ENCODE data around the gene MYO9B.

MYO9B gene

DNA sequence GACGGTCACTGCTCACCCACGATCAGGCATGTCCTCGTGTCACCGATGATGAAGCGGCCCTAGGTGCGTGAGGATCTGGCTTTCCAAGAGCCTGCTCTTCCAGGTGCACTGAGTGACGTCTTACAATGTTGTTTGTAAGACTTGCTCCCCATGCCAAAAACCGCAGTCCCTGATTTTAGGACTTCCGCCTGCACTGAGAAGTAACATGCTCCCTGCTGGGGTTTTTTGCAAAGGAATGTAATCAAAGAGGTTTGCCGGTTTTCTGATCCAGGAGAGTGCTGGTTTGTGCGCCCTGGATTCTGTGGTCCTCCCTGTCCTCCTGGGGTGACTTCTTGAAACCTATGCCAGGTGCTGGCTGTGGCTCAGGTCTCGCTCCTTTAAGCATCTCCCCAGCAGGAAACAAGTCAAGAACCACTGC, 38.8 kb downstream of the MYO9B start:
- DNase-seq (ENCODE audit: low spot score) = no peak

DNA sequence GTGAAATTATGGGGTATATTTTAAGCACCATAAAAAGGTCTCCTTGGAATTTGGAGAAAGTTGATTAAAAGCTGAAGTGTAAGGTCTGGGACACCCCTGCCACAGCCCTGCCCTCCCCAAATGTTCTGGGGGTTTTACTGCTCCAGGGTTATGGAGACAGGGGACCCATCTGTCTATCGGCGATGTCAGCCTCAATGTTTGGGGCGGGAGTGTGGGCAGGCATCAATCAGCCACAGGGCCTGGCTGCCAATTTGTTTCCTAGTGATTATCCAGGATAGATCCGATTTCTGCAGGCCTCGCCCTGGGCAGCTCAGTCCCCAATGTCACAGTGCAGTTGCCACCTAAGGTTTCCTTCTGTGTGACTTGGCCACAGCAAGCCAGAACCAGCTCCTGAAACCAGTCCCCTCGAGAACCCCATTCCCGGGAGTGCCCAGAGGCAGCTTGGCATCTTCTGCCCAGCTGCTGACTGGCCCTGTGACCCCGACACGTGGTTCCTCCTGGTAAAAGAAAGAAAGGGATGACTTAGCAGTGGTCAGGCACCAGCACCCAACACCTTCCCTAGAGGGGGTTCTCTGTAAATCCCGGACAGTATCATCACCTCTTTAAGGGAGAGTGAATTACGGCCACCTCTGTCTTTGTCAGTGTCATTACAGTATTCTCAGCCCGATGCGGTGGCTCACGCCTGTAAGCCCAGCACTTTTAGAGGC, 41.6 kb downstream of the MYO9B start:
- DNase-seq (ENCODE audit: low spot score) = no peak

DNA sequence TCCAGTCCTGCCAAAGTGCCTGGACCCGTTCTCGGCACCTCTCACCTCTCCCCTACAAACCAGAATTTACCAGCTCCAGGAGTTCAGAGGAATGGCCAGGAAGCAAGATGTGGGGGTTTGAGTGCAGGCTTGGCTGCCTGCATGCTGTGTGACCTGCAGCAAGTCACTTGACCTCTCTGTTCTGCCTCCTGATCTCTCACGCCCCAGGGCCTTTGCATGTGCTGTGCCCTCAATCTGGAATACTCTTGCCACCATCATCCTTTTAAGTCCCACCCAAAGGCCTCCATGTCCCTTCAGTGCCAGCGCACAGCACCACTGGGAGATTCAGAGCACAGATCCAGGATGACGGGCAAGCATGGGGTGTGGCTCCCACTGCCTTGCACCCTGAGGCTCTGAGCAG, 43.4 kb downstream of the MYO9B start:
- no peak for DNase-seq (ENCODE audit: low spot score)

DNA sequence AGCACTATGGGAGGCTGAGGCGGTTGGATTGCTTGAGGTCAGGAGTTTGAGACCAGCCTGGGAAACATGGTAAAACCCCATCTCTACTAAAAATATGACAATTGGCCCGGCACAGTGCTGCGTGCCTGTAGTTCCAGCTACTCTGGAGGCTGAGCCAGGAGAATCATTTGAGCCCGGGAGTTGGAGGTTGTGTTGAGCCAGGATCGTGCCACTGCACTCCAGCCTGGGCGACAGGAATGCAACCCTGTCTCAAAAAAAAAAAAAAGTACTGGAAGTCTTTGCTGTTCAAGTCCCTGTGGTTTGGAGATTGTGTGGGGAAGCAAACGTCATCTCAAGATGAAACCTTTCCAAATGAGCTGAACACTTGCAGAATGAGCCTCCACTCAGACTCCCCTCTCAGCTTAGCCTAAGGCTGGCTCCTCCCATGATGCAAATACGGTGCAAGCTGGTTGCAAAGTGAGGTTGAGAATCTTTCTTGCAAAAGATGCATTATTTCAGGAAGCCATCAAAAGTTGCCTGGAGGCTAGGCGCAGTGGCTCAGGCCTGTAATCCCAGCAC, 46.2 kb downstream of the MYO9B start:
- DNase-seq (ENCODE audit: low spot score) = no peak

DNA sequence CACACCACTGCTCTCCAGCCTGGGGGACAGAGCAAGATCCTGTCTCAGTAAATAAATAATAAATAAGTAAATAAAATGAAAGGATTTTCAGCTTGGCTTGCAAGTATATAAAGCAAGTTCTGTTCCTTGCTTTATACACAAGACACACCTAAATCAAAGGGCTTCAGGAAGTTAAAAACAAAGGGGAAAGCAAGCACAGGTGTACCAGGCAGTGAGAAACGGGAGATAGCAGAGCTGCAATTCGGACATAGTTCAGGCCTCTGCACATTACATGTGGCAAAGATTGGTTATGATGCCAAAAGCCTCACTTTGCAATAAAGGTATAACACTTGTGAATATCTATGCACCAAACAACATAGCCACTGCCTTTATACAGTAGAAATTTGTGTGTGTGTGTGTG, 47.5 kb downstream of the MYO9B start:
- no peak for DNase-seq (ENCODE audit: low spot score)

DNA sequence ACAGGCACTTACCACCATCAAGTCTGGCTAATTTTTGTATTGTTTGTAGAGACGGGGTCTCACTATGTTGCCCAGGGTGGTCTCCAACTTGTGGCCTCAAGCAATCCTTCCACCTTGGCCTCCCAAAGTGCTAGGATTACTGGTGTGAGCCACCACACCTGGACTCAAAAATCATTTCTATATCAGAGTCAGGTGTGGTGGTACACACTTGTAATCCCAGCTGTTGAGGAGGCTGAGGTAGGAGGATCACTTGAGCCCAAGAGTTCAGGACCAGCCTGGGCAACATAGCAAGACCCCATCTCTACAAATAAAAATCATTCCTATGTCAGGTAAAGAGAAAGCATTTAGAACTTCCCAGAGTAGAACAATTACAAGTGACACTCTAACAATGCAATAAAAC, 48.4 kb downstream of the MYO9B start:
- no peak for DNase-seq (ENCODE audit: low spot score)

DNA sequence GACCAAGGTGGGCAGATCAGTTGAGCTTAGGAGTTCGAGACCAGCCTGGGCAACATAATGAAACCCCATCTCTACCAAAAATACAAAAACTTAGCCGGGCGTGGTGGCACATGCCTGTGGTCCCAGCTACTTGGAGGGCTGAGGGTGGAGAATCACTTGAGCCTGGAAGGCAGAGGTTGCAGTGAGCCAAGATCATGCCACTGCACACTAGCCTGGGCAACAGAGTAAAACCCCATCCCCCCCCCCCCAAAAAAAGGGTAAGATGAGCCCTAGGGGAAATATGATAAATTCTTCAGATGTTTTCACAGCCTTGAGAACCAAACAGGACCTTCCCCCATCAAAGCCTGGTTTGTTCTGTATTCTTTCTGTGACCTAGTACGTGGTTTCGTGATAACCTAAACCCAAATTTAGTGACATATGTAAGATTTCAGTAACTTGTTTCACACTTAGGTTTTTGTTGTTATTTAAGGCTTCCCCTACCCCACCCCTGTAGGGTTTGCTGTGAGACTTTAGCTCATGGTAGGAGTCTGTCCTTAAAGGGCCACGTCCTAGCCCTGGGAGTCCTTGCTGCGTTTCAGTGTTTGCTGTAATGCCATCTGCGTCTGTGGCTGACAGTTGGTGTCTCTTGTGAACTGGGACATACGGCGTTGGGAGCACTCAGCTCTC, 49.6 kb downstream of the MYO9B start:
- DNase-seq (ENCODE audit: low spot score) = no peak

DNA sequence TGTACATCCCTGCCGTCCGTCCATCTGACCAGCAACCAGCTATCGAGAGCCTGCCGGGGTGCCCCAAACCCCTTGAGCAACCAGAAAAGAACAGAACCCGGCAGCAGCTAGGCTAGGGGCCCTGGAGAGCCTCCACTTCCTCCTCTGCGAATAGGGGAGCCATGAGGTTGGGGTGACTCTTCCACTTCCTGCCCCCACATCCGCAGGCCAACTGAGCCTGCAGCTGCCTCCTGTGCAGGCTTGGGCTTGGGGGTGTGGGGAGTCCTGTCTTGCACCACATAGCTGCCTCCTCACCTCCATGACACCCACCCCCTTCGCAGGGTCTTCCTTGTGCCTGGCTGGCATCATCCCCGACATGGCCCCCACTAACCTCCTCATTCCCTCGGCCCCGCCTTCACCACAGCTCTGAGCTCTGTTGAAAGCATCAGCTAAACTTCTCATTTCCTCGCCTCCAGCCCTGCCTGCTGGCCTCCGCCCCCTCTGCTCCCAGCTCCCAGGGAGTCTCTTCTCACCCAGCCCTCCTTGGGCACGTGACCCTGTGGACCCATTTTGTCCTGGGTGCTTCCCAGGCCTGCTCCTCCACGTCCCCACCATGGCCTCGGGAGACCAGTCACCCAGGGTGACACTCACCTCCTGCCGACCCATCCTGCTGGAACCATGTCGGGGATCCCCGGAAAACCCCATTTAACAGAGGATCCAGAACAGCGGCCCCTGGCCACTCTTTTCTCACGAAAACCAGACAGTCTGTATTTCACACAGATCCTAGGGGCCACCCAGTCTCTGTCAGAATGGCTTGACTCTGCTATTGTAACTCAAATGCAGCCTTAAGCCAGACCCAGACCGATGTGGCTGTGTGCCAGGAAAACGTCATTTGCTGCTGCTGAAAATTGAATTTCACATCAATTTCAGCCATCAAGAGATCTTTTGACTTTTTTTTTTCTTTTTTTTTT, 50.4 kb downstream of the MYO9B start:
- DNase-seq (ENCODE audit: low spot score) = no peak

DNA sequence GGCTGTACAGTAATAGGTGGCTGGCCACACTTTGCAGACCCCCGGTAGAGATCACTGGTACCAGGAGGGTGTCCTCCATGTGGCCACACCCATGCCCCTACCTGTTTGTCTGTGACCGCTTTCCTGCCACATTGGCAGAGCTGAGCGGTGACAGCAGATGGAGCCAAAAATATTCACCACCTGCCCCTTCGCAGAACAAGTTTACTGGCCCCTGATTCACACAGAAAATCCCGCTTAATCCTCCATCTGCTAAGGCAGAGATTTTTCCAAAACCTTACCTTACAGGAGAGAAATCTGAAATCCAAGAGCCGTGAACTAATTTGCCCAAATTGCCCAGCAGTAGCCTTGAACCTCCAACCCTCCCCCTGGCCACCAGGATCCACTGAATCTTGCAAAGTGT, 52.1 kb downstream of the MYO9B start:
- DNase-seq (ENCODE audit: low spot score) = no peak

DNA sequence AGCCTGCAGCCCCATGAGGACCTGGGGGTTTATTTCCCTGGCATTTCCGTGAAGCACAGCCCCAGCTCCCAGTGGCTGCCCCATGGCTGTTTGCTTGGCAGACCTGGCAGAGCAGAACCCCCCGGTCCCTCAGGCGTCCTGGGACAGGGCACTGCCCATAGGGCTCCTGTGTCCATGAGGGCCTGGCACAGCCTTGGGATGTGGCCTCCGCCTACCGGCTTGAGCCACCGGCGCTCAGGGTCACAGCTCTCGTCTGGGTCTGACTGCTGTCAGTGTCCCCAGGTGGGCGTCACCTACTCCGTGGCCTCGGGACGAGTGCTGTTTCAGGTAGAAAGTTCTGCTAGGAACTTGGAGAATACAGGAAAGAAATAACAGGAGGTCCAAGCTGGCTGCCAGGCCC, 52.8 kb downstream of the MYO9B start:
- DNase-seq (ENCODE audit: low spot score) = no peak

DNA sequence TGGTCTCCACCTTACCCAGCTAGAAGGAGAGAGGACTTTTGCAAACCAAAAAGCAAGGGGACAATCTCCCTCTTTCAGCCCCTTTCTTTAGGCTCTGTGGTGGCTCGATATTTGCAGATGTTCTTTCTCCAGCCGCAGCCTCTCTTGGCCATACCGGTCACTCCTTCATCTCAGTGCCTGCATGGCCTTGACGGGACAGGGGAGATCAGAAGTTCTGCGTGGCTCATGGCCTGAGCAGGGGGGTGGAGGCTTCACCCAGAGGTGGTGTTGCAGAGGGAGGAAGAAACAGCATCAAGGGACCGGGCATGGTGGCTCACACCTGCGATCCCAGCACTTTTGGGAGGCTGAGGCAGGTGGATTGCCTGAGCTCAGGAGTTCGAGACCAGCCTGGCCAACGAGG, 53.2 kb downstream of the MYO9B start:
- DNase-seq (ENCODE audit: low spot score) = no peak

DNA sequence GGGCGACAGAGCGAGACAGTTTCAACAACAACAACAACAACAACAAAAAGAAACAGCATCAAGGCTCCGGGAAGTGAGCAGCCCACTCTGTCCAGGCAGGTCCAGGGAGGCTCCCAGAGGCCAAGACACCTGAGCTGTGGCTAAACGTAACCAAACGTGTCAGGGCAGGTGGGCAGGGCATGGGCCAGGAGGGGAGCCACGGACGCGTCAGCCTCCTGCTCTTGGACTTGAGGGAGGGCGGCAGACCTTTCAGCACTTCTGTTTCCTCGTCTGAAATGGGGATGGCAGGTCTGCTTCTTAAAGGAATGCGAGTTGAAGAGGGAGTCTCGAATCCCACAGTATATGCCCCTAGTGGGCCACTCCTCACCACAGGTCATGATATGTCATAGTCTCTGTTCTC, 53.8 kb downstream of the MYO9B start:
- DNase-seq (ENCODE audit: low spot score) = no peak

DNA sequence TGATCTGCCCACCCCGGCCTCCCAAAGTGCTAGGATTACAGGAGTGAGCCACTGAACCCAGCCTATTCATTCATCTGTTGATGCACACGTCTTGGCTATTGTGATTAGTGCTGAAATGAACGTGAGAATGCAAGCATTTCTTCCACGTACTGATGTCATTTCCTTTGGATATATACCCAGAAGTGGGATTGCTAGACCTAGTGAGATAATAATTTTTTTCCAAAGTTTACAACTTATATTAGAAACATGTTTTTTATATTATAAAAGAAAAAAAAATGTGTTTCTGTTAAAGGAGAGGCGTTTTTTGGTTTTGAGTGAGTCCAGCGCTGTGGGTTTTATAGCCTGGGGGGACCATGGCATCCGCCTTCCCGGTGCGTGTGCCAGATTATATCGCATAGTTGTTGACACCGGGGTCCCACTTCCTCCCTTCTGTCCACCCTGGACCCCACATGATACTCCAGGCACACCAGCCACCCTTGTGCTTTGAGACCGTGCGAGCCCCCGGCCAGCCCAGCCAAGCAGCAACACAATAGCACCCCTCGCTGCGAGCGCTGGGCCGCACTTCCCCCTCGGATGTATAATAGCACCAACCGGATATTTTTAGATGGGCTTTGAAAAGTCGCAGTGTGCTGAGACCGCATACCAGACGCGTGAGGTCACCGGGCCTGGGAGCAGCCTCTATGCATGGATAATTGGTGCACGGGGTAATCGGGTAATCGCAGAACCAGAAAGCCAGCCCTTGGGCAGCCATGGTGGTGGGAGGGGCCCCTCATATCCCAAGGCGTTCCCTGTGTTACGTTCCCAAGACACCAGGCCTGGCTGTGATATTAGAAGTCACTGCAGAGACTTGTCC, 59.6 kb downstream of the MYO9B start:
- DNase-seq (ENCODE audit: low spot score) = peak; percentile 98

DNA sequence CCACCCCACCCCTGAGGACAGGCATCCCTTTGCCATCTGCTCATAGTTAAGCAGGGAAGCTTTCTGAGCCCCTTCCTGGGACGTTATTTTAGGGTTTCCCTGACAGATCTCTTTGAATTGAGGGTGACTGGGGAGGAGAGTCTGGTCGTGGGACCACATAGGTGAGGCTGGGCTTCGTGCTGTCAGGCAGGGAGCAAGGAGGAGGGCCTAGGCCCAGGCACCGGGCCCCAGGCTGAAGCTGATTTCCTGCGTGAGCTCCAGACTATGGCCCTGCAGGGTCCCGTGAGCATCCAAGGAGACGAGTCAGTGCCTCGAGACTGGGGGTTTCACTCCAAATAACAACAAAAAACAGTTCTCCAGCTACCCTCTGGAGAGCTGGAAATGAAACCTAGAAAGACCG, 60.4 kb downstream of the MYO9B start:
- DNase-seq (ENCODE audit: low spot score) = no peak

DNA sequence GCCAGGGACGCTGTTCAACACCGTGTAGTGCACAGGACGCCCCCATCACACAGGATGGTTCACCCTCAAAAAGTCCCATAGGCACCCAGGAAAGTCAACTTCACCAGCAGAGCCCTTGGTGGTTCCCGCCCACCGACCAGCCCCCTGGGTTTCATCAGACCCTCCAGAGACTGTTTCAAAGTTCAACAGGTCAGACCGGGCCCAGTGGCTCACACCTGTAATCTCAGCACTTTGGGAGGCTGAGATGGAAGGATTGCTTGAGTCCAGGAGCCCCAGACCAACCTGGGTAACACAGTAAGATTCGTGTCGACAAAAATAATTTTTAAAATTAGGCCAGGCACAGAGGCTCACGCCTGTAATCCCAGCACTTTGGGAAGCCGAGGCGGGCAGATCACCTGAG, 61.0 kb downstream of the MYO9B start:
- no peak for DNase-seq (ENCODE audit: low spot score)

DNA sequence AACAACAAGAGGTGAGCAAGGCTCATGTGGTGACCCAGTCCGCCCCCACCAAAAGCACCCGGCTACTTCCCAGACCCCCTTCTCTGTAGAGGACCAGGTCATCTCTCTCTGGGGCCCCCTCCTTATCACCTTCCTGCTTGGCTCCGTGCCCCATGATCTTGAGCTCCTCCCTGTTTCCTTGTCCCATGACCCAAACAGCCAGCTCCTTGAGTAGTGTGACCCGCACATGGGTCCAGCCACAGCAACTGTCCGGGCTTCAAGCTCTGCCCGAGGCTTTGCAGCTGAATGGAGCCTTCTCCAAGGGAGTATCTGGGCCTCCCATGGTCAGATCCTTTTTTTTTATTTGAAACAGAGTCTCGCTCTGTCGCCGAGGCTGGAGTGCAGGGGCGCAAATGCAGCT, 61.8 kb downstream of the MYO9B start:
- DNase-seq (ENCODE audit: low spot score) = no peak

DNA sequence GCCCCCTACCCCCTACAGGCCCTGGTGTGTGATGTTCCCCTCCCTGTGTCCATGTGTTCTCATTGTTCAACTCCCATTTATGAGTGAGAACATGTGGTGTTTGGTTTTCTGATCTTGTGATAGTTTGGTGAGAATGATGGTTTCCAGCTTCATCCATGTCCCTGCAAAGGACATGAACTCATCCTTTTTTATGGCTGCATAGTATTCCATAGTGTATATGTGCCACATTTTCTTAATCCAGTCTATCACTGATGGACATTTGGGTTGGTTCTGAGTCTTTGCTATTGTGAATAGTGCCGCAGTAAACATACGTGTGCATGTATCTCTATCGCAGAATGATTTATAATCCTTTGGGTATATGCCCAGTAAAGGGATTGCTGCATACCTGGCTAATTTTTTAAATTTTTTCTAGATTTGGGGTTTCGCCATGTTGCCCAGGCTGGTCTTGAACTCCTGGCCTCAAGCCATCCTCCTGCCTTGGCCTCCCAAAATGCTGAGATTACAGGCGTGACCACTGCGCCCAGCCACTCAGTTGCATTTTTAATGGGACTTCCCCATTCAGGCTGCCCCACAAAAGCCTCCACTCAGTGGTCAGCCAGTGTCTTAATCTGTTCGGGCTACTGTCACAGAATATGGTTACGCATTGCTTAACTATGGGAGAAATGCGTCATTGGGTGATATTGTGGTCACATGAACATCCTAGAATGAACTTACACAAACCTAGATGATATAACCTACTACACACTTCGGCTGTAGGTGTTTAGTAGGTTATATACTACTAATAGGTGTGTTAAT, 62.7 kb downstream of the MYO9B start:
- peak; percentile 9 for DNase-seq (ENCODE audit: low spot score)

DNA sequence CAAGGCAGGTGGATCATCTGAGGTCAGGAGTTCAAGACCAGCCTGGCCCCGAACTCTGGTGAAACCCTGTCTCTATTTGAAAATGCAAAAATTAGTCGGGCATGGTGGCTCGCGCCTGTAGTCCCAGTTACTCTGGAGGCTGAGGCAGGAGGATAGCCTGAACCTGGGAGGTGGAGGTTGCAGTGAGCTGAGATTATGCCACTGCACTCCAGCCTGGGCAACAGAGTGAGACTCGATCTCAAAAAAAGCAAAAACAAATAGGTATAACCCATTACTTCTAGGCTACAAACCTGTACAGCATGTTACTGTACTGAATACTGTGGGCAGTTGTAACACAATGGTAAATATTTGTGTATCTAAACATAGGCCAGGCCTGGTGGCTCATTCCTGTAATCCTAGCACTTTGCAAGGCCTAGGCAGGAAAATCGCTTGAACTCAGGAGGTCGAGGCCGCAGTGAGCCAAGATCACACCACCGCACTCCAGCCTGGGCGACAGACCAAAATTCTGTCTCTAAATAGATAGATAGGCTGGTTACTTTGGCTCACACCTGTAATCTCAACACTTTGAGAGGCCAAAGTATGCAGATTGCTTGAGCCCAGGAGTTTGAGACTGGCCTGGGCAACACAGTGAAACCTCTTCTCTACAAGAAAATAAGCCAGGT, 63.5 kb downstream of the MYO9B start:
- DNase-seq (ENCODE audit: low spot score) = no peak

DNA sequence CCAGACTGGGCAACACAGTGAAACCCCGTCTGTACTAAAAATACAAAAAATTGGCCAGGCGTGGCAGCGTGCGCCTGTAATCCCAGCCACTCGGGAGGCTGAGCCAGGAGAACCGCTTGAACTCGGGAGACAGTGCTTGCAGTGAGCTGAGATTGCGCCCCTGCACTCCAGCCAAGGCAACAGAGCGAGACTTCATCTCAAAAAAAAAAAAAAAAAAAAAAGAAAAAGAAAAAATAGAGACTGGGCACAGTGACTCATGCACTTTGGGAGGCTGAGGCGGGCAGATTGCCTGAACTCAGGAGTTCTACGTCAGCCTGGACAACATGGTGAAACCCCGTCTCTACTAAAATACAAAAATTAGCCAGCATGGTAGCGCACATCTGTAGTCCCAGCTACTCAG, 69.2 kb downstream of the MYO9B start:
- DNase-seq (ENCODE audit: low spot score) = peak; percentile 17

Measured in kidney tubule cell (primary cell).